Ishikawa (cell line): ENCODE results near the gene VWA8.

Source experiments
- CREB1 ChIP-seq: IDR thresholded peaks from 2 replicates; pipeline ENCODE4 v1.6.1; 2012; ENCODE audit warnings: low read depth
- NFIC ChIP-seq: IDR thresholded peaks from 2 replicates; pipeline ENCODE4 v1.6.1; 2012
- RAD21 ChIP-seq: IDR thresholded peaks from 2 replicates; pipeline ENCODE4 v1.6.1; 2012; ENCODE audit warnings: low read depth
- TAF1 ChIP-seq: IDR thresholded peaks from 2 replicates; pipeline ENCODE4 v1.6.1; 2012; ENCODE audit warnings: low read depth, mild to moderate bottlenecking
- TEAD4 ChIP-seq: IDR thresholded peaks from 2 replicates; pipeline ENCODE4 v1.6.1; 2012
- YY1 ChIP-seq: IDR thresholded peaks from 2 replicates; pipeline ENCODE4 v1.6.1; 2012; ENCODE audit warnings: low read depth
- TF ChIP-seq, protein P1 (sequence below): IDR thresholded peaks from 2 replicates; pipeline ENCODE4 v1.6.1; 2012
- TF ChIP-seq, protein P2 (sequence below): IDR thresholded peaks from 2 replicates; pipeline ENCODE4 v1.6.1; 2012
- TF ChIP-seq, protein P3 (sequence below): IDR thresholded peaks from 2 replicates; pipeline ENCODE4 v1.6.1; 2012; ENCODE audit warnings: low read depth, mild to moderate bottlenecking

DNA sequence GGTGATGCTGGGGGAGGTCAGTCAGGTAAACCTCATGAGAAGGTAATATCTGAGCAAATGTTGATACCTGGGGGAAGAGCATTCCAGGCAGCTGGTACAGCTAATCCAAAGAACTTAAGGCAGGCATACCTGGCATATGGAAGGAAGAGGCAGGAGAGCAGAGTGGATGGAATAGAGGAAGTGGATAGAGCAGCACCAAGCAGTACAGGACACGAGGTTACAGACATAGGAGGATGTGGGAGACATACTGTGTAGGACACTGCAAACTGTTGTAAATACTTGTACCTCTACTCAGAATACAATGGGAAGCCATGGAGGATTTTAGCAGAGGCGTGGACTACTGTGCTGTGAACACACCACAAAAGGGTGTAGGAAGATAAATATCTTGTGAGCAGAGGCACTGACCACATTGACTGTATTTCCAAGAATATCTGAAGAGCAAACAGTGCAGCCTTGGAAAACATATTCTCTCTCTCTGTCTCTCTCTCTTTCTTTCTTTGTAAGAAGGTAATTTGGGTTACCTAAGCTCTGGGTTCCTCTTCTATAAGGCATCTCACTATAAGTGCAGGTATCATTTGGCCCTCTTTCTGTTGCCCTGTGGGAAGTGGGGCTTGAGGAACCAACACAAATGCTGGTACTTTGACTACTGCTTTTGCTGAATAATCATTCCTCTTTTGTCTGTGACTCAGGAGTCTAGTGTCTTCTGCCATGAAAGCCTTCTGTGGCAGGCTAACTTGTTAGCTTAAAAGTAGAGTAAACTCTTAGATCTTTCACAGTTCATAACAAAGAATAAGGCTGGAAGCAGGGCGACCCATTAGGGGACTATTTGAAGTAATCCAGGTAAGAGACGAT is 238.0 kb downstream of the VWA8 start:
- TF ChIP-seq YY1 (no peak), RAD21 (no peak), NFIC (no peak), CREB1 (no peak), TAF1 (no peak), TEAD4 (no peak)
- TF ChIP-seq, protein P1, sequence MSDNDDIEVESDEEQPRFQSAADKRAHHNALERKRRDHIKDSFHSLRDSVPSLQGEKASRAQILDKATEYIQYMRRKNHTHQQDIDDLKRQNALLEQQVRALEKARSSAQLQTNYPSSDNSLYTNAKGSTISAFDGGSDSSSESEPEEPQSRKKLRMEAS: no peak
- TF ChIP-seq, protein P2, sequence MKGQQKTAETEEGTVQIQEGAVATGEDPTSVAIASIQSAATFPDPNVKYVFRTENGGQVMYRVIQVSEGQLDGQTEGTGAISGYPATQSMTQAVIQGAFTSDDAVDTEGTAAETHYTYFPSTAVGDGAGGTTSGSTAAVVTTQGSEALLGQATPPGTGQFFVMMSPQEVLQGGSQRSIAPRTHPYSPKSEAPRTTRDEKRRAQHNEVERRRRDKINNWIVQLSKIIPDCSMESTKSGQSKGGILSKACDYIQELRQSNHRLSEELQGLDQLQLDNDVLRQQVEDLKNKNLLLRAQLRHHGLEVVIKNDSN: no peak
- TF ChIP-seq, protein P3, sequence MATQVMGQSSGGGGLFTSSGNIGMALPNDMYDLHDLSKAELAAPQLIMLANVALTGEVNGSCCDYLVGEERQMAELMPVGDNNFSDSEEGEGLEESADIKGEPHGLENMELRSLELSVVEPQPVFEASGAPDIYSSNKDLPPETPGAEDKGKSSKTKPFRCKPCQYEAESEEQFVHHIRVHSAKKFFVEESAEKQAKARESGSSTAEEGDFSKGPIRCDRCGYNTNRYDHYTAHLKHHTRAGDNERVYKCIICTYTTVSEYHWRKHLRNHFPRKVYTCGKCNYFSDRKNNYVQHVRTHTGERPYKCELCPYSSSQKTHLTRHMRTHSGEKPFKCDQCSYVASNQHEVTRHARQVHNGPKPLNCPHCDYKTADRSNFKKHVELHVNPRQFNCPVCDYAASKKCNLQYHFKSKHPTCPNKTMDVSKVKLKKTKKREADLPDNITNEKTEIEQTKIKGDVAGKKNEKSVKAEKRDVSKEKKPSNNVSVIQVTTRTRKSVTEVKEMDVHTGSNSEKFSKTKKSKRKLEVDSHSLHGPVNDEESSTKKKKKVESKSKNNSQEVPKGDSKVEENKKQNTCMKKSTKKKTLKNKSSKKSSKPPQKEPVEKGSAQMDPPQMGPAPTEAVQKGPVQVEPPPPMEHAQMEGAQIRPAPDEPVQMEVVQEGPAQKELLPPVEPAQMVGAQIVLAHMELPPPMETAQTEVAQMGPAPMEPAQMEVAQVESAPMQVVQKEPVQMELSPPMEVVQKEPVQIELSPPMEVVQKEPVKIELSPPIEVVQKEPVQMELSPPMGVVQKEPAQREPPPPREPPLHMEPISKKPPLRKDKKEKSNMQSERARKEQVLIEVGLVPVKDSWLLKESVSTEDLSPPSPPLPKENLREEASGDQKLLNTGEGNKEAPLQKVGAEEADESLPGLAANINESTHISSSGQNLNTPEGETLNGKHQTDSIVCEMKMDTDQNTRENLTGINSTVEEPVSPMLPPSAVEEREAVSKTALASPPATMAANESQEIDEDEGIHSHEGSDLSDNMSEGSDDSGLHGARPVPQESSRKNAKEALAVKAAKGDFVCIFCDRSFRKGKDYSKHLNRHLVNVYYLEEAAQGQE: no peak
